Measurements from ENCODE around the gene LAMB1. TPM values are rescaled to one million over a fixed set of nuclear protein-coding genes. Genes with fewer than 3 reads are reported as not detected.

LAMB1 gene
- total RNA-seq, 1 donor from 2014 or later, result 0.41 TPM

DNA sequence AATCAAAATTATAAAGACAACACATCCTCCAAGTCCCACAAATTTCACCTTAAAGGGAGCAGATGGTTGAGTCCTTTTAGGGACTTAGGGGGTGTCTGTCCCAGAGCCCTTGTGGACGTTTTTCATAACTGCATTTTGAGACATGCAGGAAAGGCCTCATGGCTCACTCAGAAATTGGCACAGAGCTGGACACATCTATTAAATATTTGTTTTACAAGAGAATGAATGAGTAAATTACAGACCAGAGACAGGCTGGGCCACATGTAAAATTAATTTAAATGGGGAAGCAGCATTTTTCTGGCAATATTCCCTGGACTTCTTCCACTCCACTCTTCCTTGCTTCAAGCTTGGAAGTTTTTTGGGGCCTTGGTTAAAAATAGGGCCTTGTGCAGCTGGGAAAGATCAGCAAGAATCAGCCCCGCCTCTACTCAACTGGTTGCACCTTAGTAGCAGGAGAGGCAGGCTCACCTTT lies 20.0 kb downstream of the LAMB1 start:
- H3K27ac Mint-ChIP-seq, result no peak overlapping the region
- H3K4me3 Mint-ChIP-seq (ENCODE audit: low read depth), result no peak overlapping the region
- H3K27me3 Mint-ChIP-seq (ENCODE audit: low read depth), result peaks cover 11% of the 10 kb centered on the region
- DNase-seq (ENCODE audit: low spot score), result no peak
- H3K4me1 Mint-ChIP-seq (ENCODE audit: low read depth), result no peaks in the 10 kb centered on the region
- no peaks in the 10 kb centered on the region for H3K9me3 Mint-ChIP-seq
- intact Hi-C loops (cut with micrococcal nuclease), result no loop called here
- H3K36me3 Mint-ChIP-seq (ENCODE audit: low read depth), result no peaks in the 10 kb centered on the region

DNA sequence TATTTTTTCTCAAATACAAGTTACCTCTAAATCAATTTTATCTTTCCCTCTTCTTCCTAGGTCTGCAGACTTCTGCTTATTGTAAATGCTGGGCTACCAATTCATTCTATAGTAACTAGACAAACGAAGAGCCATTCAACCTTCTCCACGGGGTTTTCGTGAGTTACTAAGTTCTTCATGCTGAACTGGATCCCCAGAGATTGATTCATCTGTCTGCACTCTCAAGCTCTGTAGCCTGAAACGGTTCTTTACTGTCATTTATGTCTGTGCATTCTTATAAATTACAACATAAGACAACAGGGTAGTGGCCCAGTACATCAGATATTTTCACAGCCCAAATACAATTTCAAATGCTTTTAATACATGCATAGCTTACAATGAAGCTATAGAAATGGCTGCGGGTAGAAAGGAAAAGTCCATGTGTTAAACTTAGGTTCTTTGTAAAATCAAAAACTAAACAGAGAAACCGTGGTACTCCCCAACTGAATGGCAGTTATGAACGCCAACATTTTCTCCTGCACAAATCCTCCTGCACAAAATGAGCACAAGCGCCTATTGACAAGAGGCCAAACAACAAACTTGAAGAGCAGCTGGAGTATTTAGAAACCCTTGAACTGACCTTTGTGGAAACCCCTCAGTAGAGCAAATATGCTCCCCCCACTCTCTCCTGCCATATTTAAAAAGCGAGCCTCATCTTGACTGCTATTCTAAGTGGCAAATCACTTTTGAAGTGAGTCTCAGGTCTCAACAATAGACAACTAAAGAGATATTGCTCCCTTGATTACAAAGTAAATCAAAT lies 20.7 kb downstream of the LAMB1 start:
- no peak for DNase-seq (ENCODE audit: low spot score)
- Mint-ChIP-seq H3K4me3 (ENCODE audit: low read depth) (no peak overlapping the region), H3K27ac (no peak overlapping the region), H3K9me3 (no peaks in the 10 kb centered on the region), H3K36me3 (ENCODE audit: low read depth) (no peaks in the 10 kb centered on the region), H3K27me3 (ENCODE audit: low read depth) (peaks cover 10% of the 10 kb centered on the region), H3K4me1 (ENCODE audit: low read depth) (no peaks in the 10 kb centered on the region)
- intact Hi-C loops (cut with micrococcal nuclease), result no loop called here

DNA sequence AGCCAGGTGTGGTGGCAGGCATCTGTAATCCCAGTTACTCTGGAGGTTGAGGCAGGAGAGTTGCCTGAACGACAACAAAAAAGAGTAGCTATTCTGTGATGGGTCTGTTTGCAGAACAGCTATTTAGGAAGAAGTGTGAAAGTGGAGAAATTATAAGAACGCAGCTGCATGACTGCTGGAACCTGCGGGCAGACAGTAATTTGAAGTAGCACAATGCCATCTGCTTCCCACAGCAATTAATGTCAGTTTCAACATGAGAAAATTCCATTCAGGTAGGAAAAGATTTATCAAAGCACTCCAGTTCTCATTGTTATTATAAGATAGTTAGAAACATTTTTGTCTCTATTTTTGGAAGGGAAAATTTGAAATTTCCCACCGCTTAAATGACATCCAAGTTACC lies 21.5 kb downstream of the LAMB1 start:
- H3K4me1 Mint-ChIP-seq (ENCODE audit: low read depth), result no peaks in the 10 kb centered on the region
- no peak overlapping the region for H3K4me3 Mint-ChIP-seq (ENCODE audit: low read depth)
- no peak for DNase-seq (ENCODE audit: low spot score)
- H3K9me3 Mint-ChIP-seq, result no peaks in the 10 kb centered on the region
- peaks cover 10% of the 10 kb centered on the region for H3K27me3 Mint-ChIP-seq (ENCODE audit: low read depth)
- no peak overlapping the region for H3K27ac Mint-ChIP-seq
- intact Hi-C loops (cut with micrococcal nuclease), result no loop called here
- no peaks in the 10 kb centered on the region for H3K36me3 Mint-ChIP-seq (ENCODE audit: low read depth)

DNA sequence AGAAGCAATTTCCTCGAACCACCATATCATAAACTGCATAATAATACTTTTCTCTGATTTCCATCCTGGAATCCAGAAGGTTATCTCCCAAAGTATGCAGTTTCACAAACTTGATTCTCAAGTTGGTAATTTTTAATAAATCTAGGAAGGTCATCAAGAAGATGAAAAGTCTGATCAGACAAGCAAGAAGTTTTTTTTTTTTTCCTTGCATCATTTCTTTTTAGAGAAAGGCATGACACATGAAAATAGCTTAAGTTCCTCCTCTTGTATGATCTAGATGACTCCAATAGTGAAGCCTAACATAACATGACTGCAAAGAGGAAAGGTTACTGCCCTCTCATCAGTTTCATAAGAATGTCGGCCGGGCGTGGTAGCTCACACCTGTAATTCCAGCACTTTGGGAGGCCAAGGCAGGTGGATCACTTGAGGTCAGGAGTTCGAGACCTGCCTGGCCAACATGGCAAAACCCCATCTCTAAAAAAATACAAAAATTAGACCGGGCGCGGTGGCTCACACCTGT lies 22.2 kb downstream of the LAMB1 start:
- no peak overlapping the region for H3K4me3 Mint-ChIP-seq (ENCODE audit: low read depth)
- peaks cover 10% of the 10 kb centered on the region for H3K27me3 Mint-ChIP-seq (ENCODE audit: low read depth)
- intact Hi-C loops (cut with micrococcal nuclease), result no loop called here
- H3K27ac Mint-ChIP-seq, result no peak overlapping the region
- H3K4me1 Mint-ChIP-seq (ENCODE audit: low read depth), result no peaks in the 10 kb centered on the region
- H3K36me3 Mint-ChIP-seq (ENCODE audit: low read depth), result no peaks in the 10 kb centered on the region
- no peak for DNase-seq (ENCODE audit: low spot score)
- H3K9me3 Mint-ChIP-seq, result no peaks in the 10 kb centered on the region

DNA sequence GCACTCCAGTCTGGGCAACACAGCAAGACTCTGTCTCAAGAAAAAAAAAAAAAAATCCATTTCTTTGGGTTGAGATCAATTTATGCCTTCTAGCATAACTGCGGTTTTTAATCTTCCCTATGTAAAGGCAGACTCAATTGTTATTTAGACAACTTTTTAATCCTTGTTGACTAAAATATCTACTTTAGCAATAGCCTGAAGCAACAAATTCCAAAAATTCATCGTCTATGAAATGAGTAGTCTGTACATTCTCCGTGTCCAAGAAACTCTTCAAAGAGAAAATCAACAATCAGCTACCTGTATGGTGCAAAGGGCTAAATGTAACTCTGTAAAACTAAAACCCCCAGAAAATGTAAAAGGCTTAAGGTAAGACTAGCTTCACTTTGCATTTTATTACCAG lies 22.8 kb downstream of the LAMB1 start:
- Mint-ChIP-seq H3K4me3 (ENCODE audit: low read depth) (no peak overlapping the region), H3K9me3 (no peaks in the 10 kb centered on the region), H3K4me1 (ENCODE audit: low read depth) (no peaks in the 10 kb centered on the region), H3K27me3 (ENCODE audit: low read depth) (peaks cover 12% of the 10 kb centered on the region), H3K27ac (no peak overlapping the region), H3K36me3 (ENCODE audit: low read depth) (no peaks in the 10 kb centered on the region)
- no peak for DNase-seq (ENCODE audit: low spot score)
- intact Hi-C loops (cut with micrococcal nuclease), result no loop called here

DNA sequence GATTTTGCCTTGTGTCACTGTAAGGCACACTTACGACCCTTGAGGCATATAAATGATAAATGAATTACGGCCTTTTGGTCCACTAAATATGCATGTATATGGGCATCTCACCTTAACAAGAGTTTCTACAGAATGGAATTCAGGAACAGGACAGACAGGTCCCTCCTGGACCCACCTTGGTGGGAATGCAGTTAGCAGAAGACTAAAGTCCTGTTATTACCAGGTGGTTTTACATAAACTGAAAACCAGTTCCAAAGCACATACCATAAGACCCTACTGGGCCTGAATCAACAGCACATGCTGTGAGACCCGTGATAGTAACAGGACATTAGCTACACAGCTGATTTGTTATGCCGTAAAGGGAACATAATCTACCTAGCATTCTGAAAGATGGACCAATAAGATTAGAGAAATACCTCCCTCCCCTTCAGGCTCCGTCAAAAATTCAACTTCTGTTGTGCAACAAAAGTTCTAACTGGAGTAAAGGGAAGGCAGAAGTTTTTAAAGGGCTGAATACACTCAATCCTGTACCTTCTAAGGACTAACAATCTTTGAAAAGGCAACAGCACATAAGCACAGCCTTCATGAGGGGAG lies 24.0 kb downstream of the LAMB1 start:
- no peaks in the 10 kb centered on the region for H3K9me3 Mint-ChIP-seq
- no peaks in the 10 kb centered on the region for H3K4me1 Mint-ChIP-seq (ENCODE audit: low read depth)
- H3K4me3 Mint-ChIP-seq (ENCODE audit: low read depth), result no peak overlapping the region
- H3K27me3 Mint-ChIP-seq (ENCODE audit: low read depth), result peaks cover 12% of the 10 kb centered on the region
- no peak overlapping the region for H3K27ac Mint-ChIP-seq
- intact Hi-C loops (cut with micrococcal nuclease), result no loop called here
- no peaks in the 10 kb centered on the region for H3K36me3 Mint-ChIP-seq (ENCODE audit: low read depth)
- no peak for DNase-seq (ENCODE audit: low spot score)

DNA sequence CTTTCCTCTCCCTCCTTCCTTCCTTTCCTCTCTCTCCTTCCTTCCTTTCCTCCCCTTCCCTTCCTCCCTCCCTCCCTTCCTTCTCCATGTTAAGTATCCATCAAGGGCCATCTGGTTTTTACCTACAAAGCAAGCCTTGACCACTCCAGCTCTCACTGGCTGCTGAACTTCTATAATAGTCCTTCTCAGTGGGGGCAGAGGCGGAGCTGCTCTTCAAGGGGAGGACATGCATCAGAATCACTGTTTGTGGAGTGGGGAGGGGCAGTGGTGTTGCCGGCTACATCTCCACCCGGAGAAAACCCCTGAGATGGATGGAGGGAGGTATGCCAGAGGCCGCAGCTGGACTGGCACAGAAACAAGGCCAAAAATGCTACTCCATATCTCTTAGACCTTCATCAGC lies 25.9 kb downstream of the LAMB1 start:
- H3K4me3 Mint-ChIP-seq (ENCODE audit: low read depth), result no peak overlapping the region
- no peaks in the 10 kb centered on the region for H3K36me3 Mint-ChIP-seq (ENCODE audit: low read depth)
- H3K27me3 Mint-ChIP-seq (ENCODE audit: low read depth), result peaks cover 8% of the 10 kb centered on the region
- no peak for DNase-seq (ENCODE audit: low spot score)
- intact Hi-C loops (cut with micrococcal nuclease), result no loop called here
- H3K4me1 Mint-ChIP-seq (ENCODE audit: low read depth), result no peaks in the 10 kb centered on the region
- H3K9me3 Mint-ChIP-seq, result no peaks in the 10 kb centered on the region
- H3K27ac Mint-ChIP-seq, result no peak overlapping the region

DNA sequence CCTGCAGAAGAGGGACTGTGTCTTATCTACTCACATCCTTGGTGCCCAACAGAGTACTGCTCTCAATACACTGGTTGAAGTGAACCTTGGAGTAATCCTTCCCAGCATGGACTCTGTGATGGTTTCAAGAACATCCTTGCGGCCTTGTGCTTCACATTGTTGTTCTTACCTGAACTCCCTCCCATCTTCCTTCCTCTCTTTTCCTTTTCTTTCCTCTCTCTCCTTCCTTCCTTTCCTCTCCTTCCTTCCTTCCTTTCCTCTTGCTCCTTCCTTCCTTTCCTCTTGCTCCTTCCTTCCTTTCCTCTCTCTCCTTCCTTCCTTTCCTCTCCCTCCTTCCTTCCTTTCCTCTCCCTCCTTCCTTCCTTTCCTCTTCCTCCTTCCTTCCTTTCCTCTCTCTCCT lies 26.3 kb downstream of the LAMB1 start:
- intact Hi-C loops (cut with micrococcal nuclease), result no loop called here
- H3K27ac Mint-ChIP-seq, result no peak overlapping the region

DNA sequence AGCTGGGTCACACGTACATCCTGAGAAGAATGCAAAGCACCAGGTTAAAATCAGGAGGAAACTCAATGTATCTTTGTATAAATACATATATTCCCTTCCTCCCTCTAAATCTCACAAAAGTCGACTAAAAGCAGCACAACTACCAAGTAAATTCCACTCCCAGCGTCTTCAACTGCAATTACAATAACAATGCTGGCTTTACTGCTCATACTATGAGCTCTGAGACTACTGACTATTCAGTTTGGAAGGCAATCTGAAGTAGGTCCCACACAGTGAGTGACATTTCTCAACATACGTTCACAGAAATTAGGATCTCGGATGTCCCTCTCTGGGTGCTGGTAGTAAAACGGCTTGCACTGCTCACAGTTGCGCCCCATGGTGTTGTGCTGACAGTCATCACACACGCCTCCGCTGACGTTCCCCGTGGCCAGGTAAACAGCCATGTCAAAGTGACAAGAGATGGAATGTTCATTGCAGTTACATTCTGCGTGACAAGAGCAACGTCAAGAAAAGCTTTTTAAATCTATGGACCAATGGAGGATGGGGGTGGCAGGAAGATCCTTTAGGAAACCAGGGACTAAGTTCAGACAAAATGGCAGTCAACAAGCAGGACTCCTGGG lies 27.5 kb downstream of the LAMB1 start:
- Mint-ChIP-seq H3K4me1 (ENCODE audit: low read depth) (no peaks in the 10 kb centered on the region), H3K36me3 (ENCODE audit: low read depth) (no peaks in the 10 kb centered on the region), H3K27ac (no peak overlapping the region), H3K9me3 (no peaks in the 10 kb centered on the region), H3K4me3 (ENCODE audit: low read depth) (no peak overlapping the region), H3K27me3 (ENCODE audit: low read depth) (peaks cover 10% of the 10 kb centered on the region)
- DNase-seq (ENCODE audit: low spot score), result no peak
- intact Hi-C loops (cut with micrococcal nuclease), result no loop called here

More for the DNA sequence above, 26.3 kb downstream of the LAMB1 start:
- Mint-ChIP-seq H3K27me3 (ENCODE audit: low read depth) (peaks cover 8% of the 10 kb centered on the region), H3K4me1 (ENCODE audit: low read depth) (no peaks in the 10 kb centered on the region), H3K36me3 (ENCODE audit: low read depth) (no peaks in the 10 kb centered on the region), H3K4me3 (ENCODE audit: low read depth) (no peak overlapping the region), H3K9me3 (no peaks in the 10 kb centered on the region)
- no peak for DNase-seq (ENCODE audit: low spot score)

DNA sequence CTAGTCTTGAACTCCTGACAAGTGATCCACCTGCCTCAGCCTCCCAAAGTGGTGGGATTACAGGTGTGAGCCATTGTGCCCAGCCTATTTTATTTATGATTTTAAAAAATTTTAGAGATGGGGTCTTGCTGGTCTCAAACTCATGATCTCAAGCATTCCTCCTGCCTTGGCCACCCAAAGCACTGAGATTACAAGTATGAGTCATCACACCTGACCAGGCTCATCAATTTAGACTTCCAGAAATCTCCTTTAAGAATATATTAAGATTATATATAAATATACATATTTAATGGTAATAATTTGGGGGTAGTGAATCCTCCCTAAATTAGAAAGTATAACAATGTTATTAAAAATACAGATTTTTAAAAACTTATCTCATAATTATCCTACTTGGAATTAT lies 29.1 kb downstream of the LAMB1 start:
- Mint-ChIP-seq H3K4me3 (ENCODE audit: low read depth) (no peak overlapping the region), H3K27me3 (ENCODE audit: low read depth) (peaks cover 13% of the 10 kb centered on the region), H3K4me1 (ENCODE audit: low read depth) (no peaks in the 10 kb centered on the region), H3K9me3 (no peaks in the 10 kb centered on the region), H3K36me3 (ENCODE audit: low read depth) (no peaks in the 10 kb centered on the region), H3K27ac (no peak overlapping the region)
- no peak for DNase-seq (ENCODE audit: low spot score)
- intact Hi-C loops (cut with micrococcal nuclease), result no loop called here

DNA sequence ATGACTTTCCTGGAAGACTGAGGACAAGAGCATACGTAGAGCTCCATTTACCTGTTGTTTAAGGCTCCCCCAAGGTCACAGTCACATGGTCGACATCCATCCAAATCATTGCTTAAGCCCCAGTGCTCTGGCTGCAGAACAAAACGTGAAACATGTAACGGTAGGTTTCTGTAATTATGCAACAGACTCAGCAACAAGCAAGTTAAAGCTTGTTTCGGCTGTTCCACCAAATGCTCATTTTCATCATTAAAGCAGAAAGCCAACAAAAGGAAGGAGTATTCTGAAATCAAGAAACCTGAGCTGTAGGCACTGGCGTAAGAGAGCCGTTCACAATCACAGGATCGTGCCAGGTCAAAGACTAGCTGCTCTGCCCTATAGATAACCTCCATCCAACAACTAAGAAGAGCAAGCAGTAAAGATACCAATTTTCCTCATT lies 30.0 kb downstream of the LAMB1 start:
- intact Hi-C loops (cut with micrococcal nuclease), result no loop called here
- no peaks in the 10 kb centered on the region for H3K9me3 Mint-ChIP-seq

DNA sequence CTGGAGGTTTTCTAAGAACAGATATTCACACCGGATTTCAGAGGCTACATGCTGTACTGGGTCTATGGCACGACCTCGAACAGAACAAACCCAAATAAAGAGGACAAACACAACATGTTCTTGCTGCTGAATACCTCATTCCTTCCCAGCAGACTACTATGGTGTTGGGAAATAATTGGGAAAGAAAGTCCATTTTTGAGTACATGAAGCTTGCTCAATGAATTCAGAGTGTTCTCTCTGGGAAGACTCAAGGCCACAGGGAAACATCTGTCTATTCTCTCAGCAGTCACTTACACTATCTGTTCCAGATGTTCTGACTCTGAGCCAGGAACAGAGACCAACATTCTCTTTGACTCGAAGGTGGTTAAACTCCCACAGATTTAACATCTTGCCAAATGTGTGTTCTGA lies 30.9 kb downstream of the LAMB1 start:
- intact Hi-C loops (cut with micrococcal nuclease), result no loop called here
- H3K27ac Mint-ChIP-seq, result no peak overlapping the region
- H3K36me3 Mint-ChIP-seq (ENCODE audit: low read depth), result no peaks in the 10 kb centered on the region
- no peak overlapping the region for H3K4me3 Mint-ChIP-seq (ENCODE audit: low read depth)
- H3K27me3 Mint-ChIP-seq (ENCODE audit: low read depth), result peaks cover 9% of the 10 kb centered on the region
- no peak for DNase-seq (ENCODE audit: low spot score)
- no peaks in the 10 kb centered on the region for H3K9me3 Mint-ChIP-seq
- H3K4me1 Mint-ChIP-seq (ENCODE audit: low read depth), result no peaks in the 10 kb centered on the region

More for the DNA sequence above, 30.0 kb downstream of the LAMB1 start:
- Mint-ChIP-seq H3K4me3 (ENCODE audit: low read depth) (no peak overlapping the region), H3K27me3 (ENCODE audit: low read depth) (peaks cover 11% of the 10 kb centered on the region), H3K4me1 (ENCODE audit: low read depth) (no peaks in the 10 kb centered on the region), H3K36me3 (ENCODE audit: low read depth) (no peaks in the 10 kb centered on the region), H3K27ac (no peak overlapping the region)
- DNase-seq (ENCODE audit: low spot score), result no peak

DNA sequence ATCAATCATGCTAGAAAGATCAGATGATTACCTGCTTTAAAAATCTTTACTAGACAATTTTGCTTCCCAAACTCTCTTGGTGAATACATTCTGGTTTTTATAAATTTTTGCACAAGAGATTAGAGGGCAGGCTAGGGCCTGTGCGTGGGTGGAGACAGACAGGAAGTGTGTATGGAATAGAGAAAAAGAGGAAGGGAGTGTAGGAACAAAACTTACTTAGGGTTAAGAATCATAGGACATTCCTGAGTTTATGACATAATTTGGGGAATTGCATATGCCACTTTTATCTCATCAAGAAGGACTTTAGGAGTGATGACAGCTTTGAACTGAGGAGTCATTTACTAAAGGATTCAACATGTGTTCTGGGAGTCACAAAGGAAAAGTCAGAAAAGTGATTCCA lies 31.3 kb downstream of the LAMB1 start:
- Mint-ChIP-seq H3K36me3 (ENCODE audit: low read depth) (no peaks in the 10 kb centered on the region), H3K27ac (no peak overlapping the region), H3K9me3 (no peaks in the 10 kb centered on the region), H3K27me3 (ENCODE audit: low read depth) (peaks cover 9% of the 10 kb centered on the region), H3K4me3 (ENCODE audit: low read depth) (no peak overlapping the region), H3K4me1 (ENCODE audit: low read depth) (no peaks in the 10 kb centered on the region)
- DNase-seq (ENCODE audit: low spot score), result no peak
- intact Hi-C loops (cut with micrococcal nuclease), result no loop called here
